Activated CD8-positive, alpha-beta T cell treated with anti-CD3 and anti-CD28 coated beads for 36 hours (primary cell): ENCODE results near the gene UAP1. TPM values are rescaled to one million over a fixed set of nuclear protein-coding genes. Genes with fewer than 3 reads are reported as not detected.

Experiments
- ATAC-seq: fragments of 200-7000 bp; cut with Tn5 transposase; one replicate; pipeline ENCODE4 v1.10.0; 2021; ENCODE audit warnings: mild to moderate bottlenecking, moderate library complexity
- CTCF ChIA-PET: fragments of 350-600 bp; sonication (Branson Sonifier 250); formaldehyde crosslinking; loops from one replicate; lab custom pipeline; 2021; ENCODE audit warnings: antibody characterized with exemption; lab: Charles Lee
- POLR2A ChIA-PET: fragments of 350-600 bp; sonication (Branson Sonifier 250); formaldehyde crosslinking; loops from one replicate; lab custom pipeline; 2021; ENCODE audit warnings: antibody characterized with exemption; lab: Charles Lee
- DNase-seq: peaks from one replicate; pipeline ENCODE4 v3.0.0-alpha.2; 2020
- H3K27ac Mint-ChIP-seq: one replicate; pipeline ENCODE4 v1.8.0; 2021; ENCODE audit warnings: mild to moderate bottlenecking, mixed read lengths
- H3K27me3 Mint-ChIP-seq: one replicate; pipeline ENCODE4 v1.8.0; 2021; ENCODE audit warnings: mixed read lengths
- H3K36me3 Mint-ChIP-seq: one replicate; pipeline ENCODE4 v1.8.0; 2021; ENCODE audit warnings: low read depth, mixed read lengths
- H3K4me1 Mint-ChIP-seq: one replicate; pipeline ENCODE4 v1.8.0; 2021; ENCODE audit warnings: low read depth, mixed read lengths
- H3K4me3 Mint-ChIP-seq: one replicate; pipeline ENCODE4 v1.8.0; 2021; ENCODE audit warnings: mild to moderate bottlenecking, moderate library complexity, mixed read lengths
- H3K9me3 Mint-ChIP-seq: one replicate; pipeline ENCODE4 v1.8.0; 2021; ENCODE audit warnings: mixed read lengths
- CTCF ChIP-seq: fragments of 200-600 bp; IDR thresholded peaks from one replicate; pipeline ENCODE4 v1.8.0; 2022; ENCODE audit warnings: antibody characterized with exemption, mild to moderate bottlenecking
- intact Hi-C: fragments of 100-400 bp; cut with micrococcal nuclease; formaldehyde crosslinking; loops from one replicate; pipeline ENCODE4 v1.10.0; 2022
- total RNA-seq, 2 experiments: library from RNA; stranded (reverse); gene quantifications; one replicate each; pipeline ENCODE4 v1.2.3, GENCODE V29; 2021

Gene UAP1
- total RNA-seq, 2 experiments from 2014 or later, result 37.9 to 40.6 TPM

- CTCF ChIA-PET, result no interaction called here
- intact Hi-C loops, result no loop called here
- no peaks in the 10 kb centered on the region for H3K9me3 Mint-ChIP-seq
- H3K4me3 Mint-ChIP-seq, result no peak overlapping the region
- POLR2A ChIA-PET, result no interaction called here
- H3K27ac Mint-ChIP-seq, result no peak overlapping the region
- peaks cover 2% of the 10 kb centered on the region for H3K4me1 Mint-ChIP-seq
- ATAC-seq, result no peak
- no peaks in the 10 kb centered on the region for H3K36me3 Mint-ChIP-seq
- DNase-seq, result no peak
- peaks cover 1% of the 10 kb centered on the region for H3K27me3 Mint-ChIP-seq
- TF ChIP-seq CTCF, result no peak
These were observed 73.9 kb downstream of the UAP1 start for GRCh38 chr1:162635418-162635817.

- peaks cover 1% of the 10 kb centered on the region for H3K27me3 Mint-ChIP-seq
- no peaks in the 10 kb centered on the region for H3K36me3 Mint-ChIP-seq
- ChIA-PET CTCF (no interaction called here), POLR2A (no interaction called here)
- no peak for DNase-seq
- no peaks in the 10 kb centered on the region for H3K4me1 Mint-ChIP-seq
- no peak for ATAC-seq
- H3K4me3 Mint-ChIP-seq, result no peak overlapping the region
- no peak for TF ChIP-seq CTCF
- H3K27ac Mint-ChIP-seq, result no peak overlapping the region
- no peaks in the 10 kb centered on the region for H3K9me3 Mint-ChIP-seq
- intact Hi-C loops, result no loop called here
These were observed 78.2 kb downstream of the UAP1 start for GRCh38 chr1:162639718-162640117.

- ATAC-seq, result no peak
These were observed 79.6 kb downstream of the UAP1 start for GRCh38 chr1:162641114-162641513.

GRCh38 chr1:162644986-162645314, 83.4 kb downstream of the UAP1 start:
- ChIA-PET POLR2A (no interaction called here), CTCF (no interaction called here)
- peaks cover 2% of the 10 kb centered on the region for H3K27me3 Mint-ChIP-seq

More at GRCh38 chr1:162641114-162641513, 79.6 kb downstream of the UAP1 start:
- Mint-ChIP-seq H3K27me3 (peaks cover 1% of the 10 kb centered on the region), H3K9me3 (no peaks in the 10 kb centered on the region), H3K4me3 (no peak overlapping the region), H3K27ac (no peak overlapping the region), H3K4me1 (no peaks in the 10 kb centered on the region), H3K36me3 (no peaks in the 10 kb centered on the region)
- ChIA-PET POLR2A (no interaction called here), CTCF (no interaction called here)
- TF ChIP-seq CTCF, result no peak
- DNase-seq, result no peak
- intact Hi-C loops, result no loop called here

GRCh38 chr1:162645666-162646065, 84.1 kb downstream of the UAP1 start:
- Mint-ChIP-seq H3K27me3 (peaks cover 2% of the 10 kb centered on the region), H3K4me3 (no peak overlapping the region), H3K27ac (no peak overlapping the region), H3K9me3 (no peaks in the 10 kb centered on the region), H3K36me3 (no peaks in the 10 kb centered on the region), H3K4me1 (no peaks in the 10 kb centered on the region)
- intact Hi-C loops, result no loop called here
- DNase-seq (no peak), ATAC-seq (no peak)
- ChIA-PET POLR2A (no interaction called here), CTCF (no interaction called here)
- no peak for TF ChIP-seq CTCF

More at GRCh38 chr1:162644986-162645314, 83.4 kb downstream of the UAP1 start:
- H3K4me1 Mint-ChIP-seq, result no peaks in the 10 kb centered on the region
- no peaks in the 10 kb centered on the region for H3K36me3 Mint-ChIP-seq
- H3K4me3 Mint-ChIP-seq, result no peak overlapping the region
- no peak for TF ChIP-seq CTCF
- no peaks in the 10 kb centered on the region for H3K9me3 Mint-ChIP-seq
- intact Hi-C loops, result no loop called here
- no peak for ATAC-seq
- no peak for DNase-seq
- H3K27ac Mint-ChIP-seq, result no peak overlapping the region
